ENCODE results near the gene OSBPL1A.

OSBPL1A gene

GRCh38 chr18:24161304-24161703 lies 236.3 kb downstream of the OSBPL1A start:
- no peak for TF ChIP-seq TAF1 (IDR thresholded peaks at IDR 0.05; ENCODE audit: borderline replicate concordance, insufficient read depth, low read length)

- no peak for TF ChIP-seq POLR2AphosphoS5 (IDR thresholded peaks at IDR 0.05; ENCODE audit: low read depth, low read length)
- no peak for TF ChIP-seq FOXP2 (optimal IDR thresholded peaks at IDR 0.05; ENCODE audit: borderline replicate concordance, extremely low read depth, extremely low read length, insufficient read depth)
- TF ChIP-seq TAF1 (IDR thresholded peaks at IDR 0.05; ENCODE audit: borderline replicate concordance, insufficient read depth, low read length): no peak
- TF ChIP-seq REST (IDR thresholded peaks at IDR 0.05; ENCODE audit: insufficient read depth in 1 of 2, low read depth in 2 of 2, low read length in 2 of 2): no peak
Measured at GRCh38 chr18:24160086-24160485, 237.5 kb downstream of the OSBPL1A start.

- TF ChIP-seq POLR2AphosphoS5 (IDR thresholded peaks at IDR 0.05; ENCODE audit: low read depth, low read length) (no peak), SIN3A (IDR thresholded peaks at IDR 0.05; ENCODE audit: borderline replicate concordance, insufficient read depth, low read length) (no peak), FOXP2 (optimal IDR thresholded peaks at IDR 0.05; ENCODE audit: borderline replicate concordance, extremely low read depth, extremely low read length, insufficient read depth) (no peak), REST (IDR thresholded peaks at IDR 0.05; ENCODE audit: insufficient read depth in 1 of 2, low read depth in 2 of 2, low read length in 2 of 2) (no peak), TAF1 (IDR thresholded peaks at IDR 0.05; ENCODE audit: borderline replicate concordance, insufficient read depth, low read length) (no peak)
Measured at GRCh38 chr18:24157855-24158254, 239.8 kb downstream of the OSBPL1A start.

- no peak for TF ChIP-seq REST (IDR thresholded peaks at IDR 0.05; ENCODE audit: insufficient read depth in 1 of 2, low read depth in 2 of 2, low read length in 2 of 2)
- TF ChIP-seq POLR2AphosphoS5 (IDR thresholded peaks at IDR 0.05; ENCODE audit: low read depth, low read length): no peak
- TF ChIP-seq SIN3A (IDR thresholded peaks at IDR 0.05; ENCODE audit: borderline replicate concordance, insufficient read depth, low read length): no peak
- no peak for TF ChIP-seq FOXP2 (optimal IDR thresholded peaks at IDR 0.05; ENCODE audit: borderline replicate concordance, extremely low read depth, extremely low read length, insufficient read depth)
- no peak for TF ChIP-seq TAF1 (IDR thresholded peaks at IDR 0.05; ENCODE audit: borderline replicate concordance, insufficient read depth, low read length)
Measured at GRCh38 chr18:24153397-24153796, 244.2 kb downstream of the OSBPL1A start.

GRCh38 chr18:24142376-24142775 lies 255.2 kb downstream of the OSBPL1A start:
- no peak for TF ChIP-seq POLR2AphosphoS5 (IDR thresholded peaks at IDR 0.05; ENCODE audit: low read depth, low read length)

- TF ChIP-seq REST (IDR thresholded peaks at IDR 0.05; ENCODE audit: insufficient read depth in 1 of 2, low read depth in 2 of 2, low read length in 2 of 2) (no peak), TAF1 (IDR thresholded peaks at IDR 0.05; ENCODE audit: borderline replicate concordance, insufficient read depth, low read length) (no peak), SIN3A (IDR thresholded peaks at IDR 0.05; ENCODE audit: borderline replicate concordance, insufficient read depth, low read length) (no peak)
Measured at GRCh38 chr18:24140697-24141096, 256.9 kb downstream of the OSBPL1A start.

All from PFSK-1 (cell line).